ENCODE measurements around the gene MED20. TPM values are rescaled to one million over a fixed set of nuclear protein-coding genes. Genes with fewer than 3 reads are reported as not detected.

The MED20 gene
- total RNA-seq, 2 donors from 2014 or later = 27.4 to 38.4 TPM

- peaks cover 3% of the 10 kb centered on the region for H3K4me1 Mint-ChIP-seq
- no peak for TF ChIP-seq CTCF (conservative IDR thresholded peaks at IDR 0.05)
- Histone ChIP-seq H3K27ac (ENCODE audit: low read depth, low read length) (no peak overlapping the region), H3K9ac (ENCODE audit: extremely low read depth, low read length, poor library complexity, severe bottlenecking) (no peak overlapping the region), H3K4me1 (ENCODE audit: control insufficient read depth, insufficient read depth, low read length) (no peaks in the 10 kb centered on the region), H3K9me3 (ENCODE audit: control insufficient read depth, low read length) (no peaks in the 10 kb centered on the region), H3K4me3 (ENCODE audit: low read length) (no peak overlapping the region), H3K27me3 (ENCODE audit: control insufficient read depth, insufficient read depth, low read length, poor library complexity, severe bottlenecking) (no peaks in the 10 kb centered on the region), H3K36me3 (ENCODE audit: control insufficient read depth, insufficient read depth, low read length) (no peaks in the 10 kb centered on the region)
- no peaks in the 10 kb centered on the region for H3K9me3 Mint-ChIP-seq
- peaks cover 4% of the 10 kb centered on the region for H3K27me3 Mint-ChIP-seq (ENCODE audit: insufficient read depth)
- H3K27ac Mint-ChIP-seq = no peak overlapping the region
- no peak overlapping the region for H3K4me3 Mint-ChIP-seq
- WGBS, 2 experiments (ENCODE audit: insufficient coverage in 1 of 2, insufficient read length in 1 of 2) = 96% methylated on average over 3 of the region's 4 CpGs; no CpG with 5 or more reads in 1 of the 2 experiments
- no peak for DNase-seq
- no peaks in the 10 kb centered on the region for H3K36me3 Mint-ChIP-seq (ENCODE audit: low read depth)
Observed at GRCh38 chr6:41960028-41960427, 39.1 kb upstream of the MED20 start.

- H3K4me3 ChIP-seq (ENCODE audit: low read length) = no peak overlapping the region
- peaks cover 3% of the 10 kb centered on the region for H3K4me1 Mint-ChIP-seq
- H3K9me3 Mint-ChIP-seq = no peaks in the 10 kb centered on the region
- H3K4me1 ChIP-seq (ENCODE audit: control insufficient read depth, insufficient read depth, low read length) = no peaks in the 10 kb centered on the region
- no peaks in the 10 kb centered on the region for H3K36me3 ChIP-seq (ENCODE audit: control insufficient read depth, insufficient read depth, low read length)
- no peak for TF ChIP-seq CTCF (conservative IDR thresholded peaks at IDR 0.05)
- WGBS, 2 experiments (ENCODE audit: insufficient coverage in 1 of 2, insufficient read length in 1 of 2) = 98 to 100% methylated on average over 3 to 6 of the region's 6 CpGs
- no peak overlapping the region for H3K9ac ChIP-seq (ENCODE audit: extremely low read depth, low read length, poor library complexity, severe bottlenecking)
- no peaks in the 10 kb centered on the region for H3K27me3 ChIP-seq (ENCODE audit: control insufficient read depth, insufficient read depth, low read length, poor library complexity, severe bottlenecking)
- H3K4me3 Mint-ChIP-seq = no peak overlapping the region
- H3K27ac ChIP-seq (ENCODE audit: low read depth, low read length) = no peak overlapping the region
- H3K9me3 ChIP-seq (ENCODE audit: control insufficient read depth, low read length) = no peaks in the 10 kb centered on the region
- peaks cover 4% of the 10 kb centered on the region for H3K27me3 Mint-ChIP-seq (ENCODE audit: insufficient read depth)
- no peak overlapping the region for H3K27ac Mint-ChIP-seq
- no peaks in the 10 kb centered on the region for H3K36me3 Mint-ChIP-seq (ENCODE audit: low read depth)
- DNase-seq = no peak
Observed at GRCh38 chr6:41958022-41958856, 37.3 kb upstream of the MED20 start.

- H3K4me1 Mint-ChIP-seq = peaks cover 5% of the 10 kb centered on the region
- H3K4me3 Mint-ChIP-seq = no peak overlapping the region
- H3K36me3 ChIP-seq (ENCODE audit: control insufficient read depth, insufficient read depth, low read length) = no peaks in the 10 kb centered on the region
- H3K9me3 Mint-ChIP-seq = no peaks in the 10 kb centered on the region
- no peak for DNase-seq
- H3K36me3 Mint-ChIP-seq (ENCODE audit: low read depth) = no peaks in the 10 kb centered on the region
- no peak overlapping the region for H3K27ac Mint-ChIP-seq
- 75 to 95% methylated on average over 2 to 4 of the region's 4 CpGs for WGBS, 2 experiments (ENCODE audit: insufficient coverage in 1 of 2, insufficient read length in 1 of 2)
- no peaks in the 10 kb centered on the region for H3K4me1 ChIP-seq (ENCODE audit: control insufficient read depth, insufficient read depth, low read length)
- H3K9me3 ChIP-seq (ENCODE audit: control insufficient read depth, low read length) = no peaks in the 10 kb centered on the region
- H3K27me3 Mint-ChIP-seq (ENCODE audit: insufficient read depth) = peaks cover 4% of the 10 kb centered on the region
- no peak overlapping the region for H3K9ac ChIP-seq (ENCODE audit: extremely low read depth, low read length, poor library complexity, severe bottlenecking)
- no peak overlapping the region for H3K27ac ChIP-seq (ENCODE audit: low read depth, low read length)
- H3K27me3 ChIP-seq (ENCODE audit: control insufficient read depth, insufficient read depth, low read length, poor library complexity, severe bottlenecking) = no peaks in the 10 kb centered on the region
- no peak overlapping the region for H3K4me3 ChIP-seq (ENCODE audit: low read length)
- no peak for TF ChIP-seq CTCF (conservative IDR thresholded peaks at IDR 0.05)
Observed at GRCh38 chr6:41957117-41957516, 36.2 kb upstream of the MED20 start.
